PC-3 (cell line): ENCODE data around the gene ZFYVE19.

Source experiments
- CTCF ChIP-seq: fragments of 300-600 bp; sonication (generic); conservative IDR thresholded peaks from 2 replicates; pipeline ENCODE4 v1.5.1; 2017; ENCODE audit warnings: antibody characterized with exemption, low read depth, mild to moderate bottlenecking, low read length
- EZH2 ChIP-seq: fragments of 300-600 bp; sonication (generic); IDR thresholded peaks from one replicate; pipeline ENCODE4 v1.6.1; 2017; ENCODE audit warnings: antibody characterized with exemption, mild to moderate bottlenecking, low read length; ENCODE audit not compliant: unreplicated experiment
- EZH2phosphoT487 ChIP-seq: fragments of 300-600 bp; sonication (generic); IDR thresholded peaks from 2 replicates; pipeline ENCODE4 v1.6.1; 2018; ENCODE audit warnings: mild to moderate bottlenecking, antibody characterized with exemption, low read length, borderline replicate concordance

- TF ChIP-seq CTCF (no peak), EZH2 (no peak), EZH2phosphoT487 (no peak)
These were observed 46.5 kb downstream of the ZFYVE19 start for GRCh38 chr15:40853241-40853890.
